HG03469 (cell line): ENCODE results near the gene IFNA8.
"Not testable (repeated sequence)": the region's sequence is repeated elsewhere in the genome, so short reads cannot be mapped to it uniquely, and the experiment has no call there.

ENCODE experiments used
- ATAC-seq: cut with Tn5 transposase; IDR thresholded peaks from one replicate; pipeline ENCODE4 v1.9.1; 2021; ENCODE audit warnings: mild to moderate bottlenecking, moderate library complexity, moderate number of reproducible peaks; ENCODE audit not compliant: unreplicated experiment

IFNA8 gene

DNA sequence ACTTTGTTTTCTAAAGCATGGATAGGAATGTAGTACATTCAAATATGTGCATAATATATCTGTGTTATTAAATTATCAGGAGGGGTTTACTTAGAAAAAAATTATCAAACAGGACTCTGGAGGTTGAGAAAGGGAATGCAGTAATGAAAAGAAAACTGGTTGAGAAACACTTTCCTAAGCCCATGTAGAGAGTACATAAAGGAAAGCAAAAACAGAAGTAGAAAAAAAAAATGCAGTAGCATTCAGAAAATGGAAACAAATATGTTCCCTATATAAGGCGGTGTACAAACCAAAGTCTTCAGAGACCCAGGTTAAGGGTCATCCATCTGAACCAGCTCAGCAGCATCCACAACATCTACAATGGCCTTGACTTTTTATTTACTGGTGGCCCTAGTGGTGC, at the start of gene IFNA8:
Gene IFNA8, plus strand, starts transcription at position 301 of the 400 bp plus-strand sequence. Its CDS starts 60 bp downstream, at position 361.
- ATAC-seq: no peak

DNA sequence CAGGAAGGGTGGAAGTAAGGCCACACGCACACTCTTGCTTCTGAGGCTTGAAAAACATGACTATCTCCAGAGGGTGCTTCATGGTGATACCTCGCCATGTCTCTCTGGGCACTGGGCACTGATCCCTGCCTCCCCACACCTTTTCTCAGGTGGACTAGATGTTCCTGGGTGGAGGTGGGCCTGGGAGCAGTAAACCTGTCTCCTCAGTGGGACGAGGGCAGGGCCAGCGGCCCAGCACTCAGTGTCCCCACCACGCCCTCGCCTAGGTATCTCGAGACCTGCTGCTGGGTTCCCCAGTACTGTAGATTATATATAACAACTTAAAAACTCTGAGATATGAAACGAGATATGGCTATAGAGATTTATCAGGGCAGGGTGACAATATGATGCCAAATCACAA, 46.6 kb upstream of the IFNA8 start:
- ATAC-seq: no peak

DNA sequence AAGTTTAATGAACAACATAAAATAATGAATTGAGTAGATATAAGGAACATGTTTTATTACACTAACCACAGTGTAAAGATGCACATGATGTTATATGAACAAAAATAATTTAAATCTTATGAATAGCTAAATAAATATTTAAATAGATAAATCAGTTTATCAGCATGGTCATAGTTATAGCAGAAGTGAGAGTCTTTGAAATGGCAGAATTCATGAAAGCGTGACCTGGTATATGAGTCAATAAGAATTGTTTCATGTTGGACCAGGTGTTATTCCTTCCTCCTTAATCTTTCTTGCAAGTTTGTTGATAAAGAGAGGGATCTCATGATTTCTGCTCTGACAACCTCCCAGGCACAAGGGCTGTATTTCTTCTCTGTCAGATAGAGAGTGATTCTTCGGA, 41.7 kb upstream of the IFNA8 start:
- ATAC-seq: peak; percentile 92

DNA sequence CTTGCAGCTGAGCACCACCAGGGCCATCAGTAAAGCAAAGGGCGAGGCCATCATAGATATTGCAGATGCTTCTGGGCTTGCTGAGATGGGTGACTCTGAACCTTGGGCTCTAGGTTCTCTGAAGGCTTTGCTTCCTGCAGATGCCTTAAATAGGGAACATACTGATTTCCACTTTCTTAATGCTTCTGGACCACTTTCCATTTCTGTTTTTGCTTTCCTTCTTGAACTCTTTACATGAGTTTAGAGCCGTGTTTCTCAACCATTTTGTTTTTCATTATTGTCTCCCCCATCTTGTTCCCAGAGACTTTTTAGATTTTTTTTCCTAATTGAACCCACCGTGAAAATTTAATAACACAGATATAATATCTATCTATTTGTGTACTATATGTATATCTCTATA, 41.0 kb upstream of the IFNA8 start, which contains the start of gene IFNA13:
Gene IFNA13, minus strand, starts transcription at position 101 of the 400 bp plus-strand sequence. Its CDS starts 47 bp downstream, at position 54.
- no peak for ATAC-seq

DNA sequence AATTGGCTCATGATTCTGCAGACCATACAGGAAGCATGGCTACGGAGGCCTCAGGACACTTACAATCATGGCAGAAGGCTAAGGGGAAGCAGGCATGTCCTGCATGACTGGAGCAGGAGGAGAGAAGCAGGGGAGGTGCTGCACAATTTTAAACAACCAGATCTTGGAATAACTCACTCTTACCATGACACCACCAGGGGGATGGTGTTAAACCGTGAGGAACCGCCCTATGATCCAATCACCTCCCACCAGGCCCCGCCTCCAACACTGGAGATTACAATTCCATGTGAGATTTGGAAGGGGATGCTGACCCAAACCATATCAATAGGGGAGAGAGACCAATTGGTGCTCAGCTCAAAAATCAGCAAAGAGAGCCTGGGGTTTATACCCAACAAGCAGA, 37.5 kb upstream of the IFNA8 start:
- not testable (repeated sequence) for ATAC-seq

DNA sequence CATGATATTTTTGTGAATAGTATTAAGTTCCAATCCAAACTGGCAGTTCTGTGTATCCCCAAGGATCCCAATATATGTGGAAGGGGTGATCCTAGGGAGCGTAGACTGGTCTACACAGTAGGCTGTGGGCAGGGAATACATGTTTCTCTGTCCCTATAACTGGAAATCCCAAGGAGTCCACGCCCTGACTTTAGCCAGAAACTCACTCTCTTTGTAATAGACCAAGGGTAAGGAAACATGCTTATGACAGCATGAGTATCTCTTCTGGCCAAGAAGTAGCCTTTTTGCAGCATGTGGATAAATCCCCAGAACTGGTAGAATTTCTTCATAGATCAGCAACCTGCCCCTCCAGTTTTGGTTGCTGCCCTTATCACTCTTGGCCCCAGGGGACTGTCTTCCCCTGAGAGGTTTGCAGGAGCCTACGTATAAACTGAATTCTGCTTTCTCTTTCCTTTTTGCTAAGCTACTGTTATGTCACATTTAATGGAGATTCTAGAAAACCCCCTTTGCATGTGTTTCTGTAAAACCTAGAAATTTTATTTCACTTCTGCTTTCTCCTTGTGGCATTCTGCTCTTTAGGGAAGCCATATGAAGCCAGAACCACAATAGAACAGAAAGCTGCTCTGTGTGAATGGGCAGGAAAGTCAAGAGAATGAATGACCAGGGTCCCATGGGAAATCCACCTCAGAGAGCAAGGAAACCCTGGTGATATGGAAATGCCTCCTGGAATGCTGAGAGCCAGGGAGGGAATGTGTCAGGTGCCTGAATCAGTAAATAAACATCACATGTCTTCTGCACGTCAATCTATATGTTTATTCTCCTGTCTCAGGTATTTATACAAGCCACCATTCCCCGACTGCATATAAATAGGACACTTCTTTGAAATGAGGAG, 27.2 kb upstream of the IFNA8 start:
- peak; percentile 99 for ATAC-seq

DNA sequence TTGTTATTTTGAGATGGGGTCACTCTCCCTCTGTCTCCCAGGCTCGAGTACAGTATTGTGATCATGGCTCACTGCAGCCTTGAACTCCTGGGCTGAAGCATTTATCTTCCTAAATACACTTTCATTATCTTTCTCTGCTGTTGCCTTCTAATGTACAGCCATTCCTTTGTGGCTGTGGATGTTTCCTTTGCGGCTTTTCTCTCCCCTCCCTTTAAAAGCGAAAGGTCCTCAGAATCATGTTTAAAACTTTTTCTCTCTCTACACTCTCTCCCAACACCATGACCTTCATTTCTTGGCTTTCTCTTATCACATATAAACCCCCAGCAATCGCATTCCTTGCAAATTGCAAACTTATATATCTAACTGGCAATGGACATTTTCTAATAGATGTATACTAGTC, 25.3 kb upstream of the IFNA8 start:
- no peak for ATAC-seq

DNA sequence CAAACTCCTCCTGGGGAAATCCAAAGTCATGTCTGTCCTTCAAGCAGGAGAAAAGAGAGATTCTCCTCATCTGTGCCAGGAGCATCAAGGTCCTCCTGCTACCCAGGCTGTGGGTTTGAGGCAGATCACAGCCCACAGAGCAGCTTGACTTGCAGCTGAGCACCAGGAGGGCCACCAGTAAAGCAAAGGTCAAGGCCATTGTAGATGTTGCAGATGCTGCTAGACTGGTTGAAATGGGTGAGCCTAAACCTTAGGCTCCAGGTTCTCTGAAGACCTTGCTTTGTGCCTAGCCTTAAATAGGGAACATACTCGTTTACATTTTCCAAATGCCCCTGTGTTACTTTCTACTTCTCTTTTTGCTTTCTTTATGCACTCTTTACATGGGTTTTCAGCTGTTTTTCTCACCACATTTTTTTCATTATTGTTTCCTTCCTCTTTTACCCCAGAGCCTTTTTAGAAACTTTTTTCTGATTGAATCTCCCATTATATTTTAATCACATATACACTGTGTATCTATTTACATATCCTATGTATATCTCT, 23.7 kb upstream of the IFNA8 start, which contains the start of gene IFNA2:
Gene IFNA2, minus strand, starts transcription at position 268 of the 540 bp plus-strand sequence. Its CDS starts 69 bp downstream, at position 199.
- no peak for ATAC-seq

DNA sequence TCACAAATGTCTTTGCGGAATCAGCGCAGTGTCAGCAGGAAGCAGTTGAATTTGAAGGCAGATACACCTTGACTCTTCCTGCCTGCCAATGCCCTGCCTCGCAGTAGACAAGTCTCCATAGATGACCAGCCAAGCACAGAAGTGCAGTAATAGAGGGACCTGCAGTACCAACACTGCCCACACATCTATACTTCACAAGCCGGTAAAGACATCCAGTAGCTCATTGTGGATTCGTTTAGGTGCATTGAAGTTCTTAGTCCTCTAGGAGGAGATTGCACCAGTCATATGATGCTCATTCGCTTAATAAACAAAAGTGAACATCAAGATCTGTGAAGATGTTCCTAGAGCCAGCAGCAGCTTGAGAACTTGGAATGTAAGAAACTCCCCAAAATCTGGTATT, 16.6 kb upstream of the IFNA8 start:
- peak; percentile 91 for ATAC-seq

DNA sequence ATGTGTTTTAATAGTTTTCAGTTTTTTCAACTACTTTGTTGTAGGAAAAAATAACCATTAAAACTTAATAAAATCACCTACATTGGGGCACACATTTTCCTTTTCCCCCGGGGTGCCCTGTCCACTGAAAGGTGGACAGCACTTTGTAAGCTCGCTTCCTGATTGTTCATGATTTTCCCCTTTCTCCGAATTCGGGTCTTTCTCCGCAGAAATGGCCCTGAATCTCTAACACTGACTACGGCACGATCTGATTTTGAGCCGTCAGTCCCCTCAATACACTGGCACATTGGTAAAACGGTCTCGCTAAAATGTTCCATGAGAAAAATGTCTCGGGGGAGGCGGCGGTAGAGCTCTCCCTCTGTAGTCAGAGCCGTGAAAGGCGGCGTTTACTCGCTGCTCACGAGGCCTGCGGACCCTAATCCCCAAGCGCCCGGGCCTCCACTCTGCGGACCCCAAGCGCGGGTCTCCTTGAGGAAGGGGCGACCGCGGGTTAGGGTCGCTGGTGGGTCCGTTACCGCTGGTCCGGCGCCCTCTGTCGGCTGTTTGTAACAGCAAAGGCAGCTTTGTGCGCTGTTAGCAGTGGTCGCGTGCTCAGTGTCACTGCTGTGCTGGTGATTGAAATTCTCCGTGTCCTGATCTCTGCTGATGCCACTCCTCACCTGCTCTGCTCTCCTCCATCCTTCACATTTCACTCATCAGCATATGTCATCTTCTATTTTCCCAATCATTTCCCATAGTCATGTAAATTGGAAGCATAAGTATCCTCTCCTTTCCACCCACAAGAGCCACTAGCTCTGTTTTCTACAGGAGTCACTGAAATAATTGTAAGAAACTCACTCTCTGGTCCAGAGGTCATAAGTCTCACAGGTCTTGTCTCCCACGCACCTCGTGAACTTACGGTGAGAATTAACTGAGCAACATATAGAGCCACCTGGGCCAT, 12.9 kb upstream of the IFNA8 start:
- ATAC-seq: peak; percentile 31

DNA sequence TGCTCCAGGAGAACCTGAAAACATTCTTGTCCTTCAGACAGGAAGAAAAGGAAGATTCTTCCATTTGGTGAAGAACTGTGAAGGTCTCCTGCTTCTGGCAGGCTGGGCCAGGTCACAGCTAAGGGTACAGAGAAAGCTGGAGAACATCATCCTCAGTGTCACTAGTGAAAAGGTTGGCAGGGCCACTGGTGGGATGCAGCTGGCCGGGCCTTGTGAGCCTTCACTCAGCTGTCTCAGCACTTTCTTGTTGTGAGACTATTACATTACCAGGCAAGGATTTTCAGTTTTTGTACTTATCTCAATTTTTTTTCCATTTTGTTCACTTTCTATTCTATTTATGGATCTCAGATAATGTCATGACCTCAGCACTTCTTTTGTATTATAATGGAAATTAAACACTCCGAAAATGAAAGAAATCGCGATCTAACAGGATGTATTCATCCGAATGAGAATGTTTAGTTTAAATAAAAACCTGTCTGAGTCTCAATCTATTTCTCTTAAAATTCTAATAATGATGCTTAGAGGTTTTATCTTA, 9.9 kb upstream of the IFNA8 start:
- no peak for ATAC-seq

DNA sequence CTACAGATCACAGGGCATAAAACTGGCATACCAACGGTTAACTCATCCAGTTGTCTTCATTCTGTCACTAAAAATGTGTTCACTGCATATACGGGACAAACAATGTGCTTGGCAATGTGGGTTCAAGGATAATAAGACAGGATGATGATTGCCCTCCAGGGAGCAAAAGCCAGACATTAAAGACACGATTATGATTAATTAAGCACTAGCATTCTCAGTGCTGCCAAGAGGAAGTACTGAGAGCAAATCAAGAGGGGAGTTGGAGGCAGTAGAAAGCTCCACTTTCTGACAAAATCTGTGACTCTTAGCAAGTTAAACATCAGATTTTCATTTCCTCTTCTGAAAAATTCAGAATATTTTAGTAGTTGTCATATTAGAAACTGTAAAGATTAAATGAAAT, 9.0 kb upstream of the IFNA8 start:
- no peak for ATAC-seq

DNA sequence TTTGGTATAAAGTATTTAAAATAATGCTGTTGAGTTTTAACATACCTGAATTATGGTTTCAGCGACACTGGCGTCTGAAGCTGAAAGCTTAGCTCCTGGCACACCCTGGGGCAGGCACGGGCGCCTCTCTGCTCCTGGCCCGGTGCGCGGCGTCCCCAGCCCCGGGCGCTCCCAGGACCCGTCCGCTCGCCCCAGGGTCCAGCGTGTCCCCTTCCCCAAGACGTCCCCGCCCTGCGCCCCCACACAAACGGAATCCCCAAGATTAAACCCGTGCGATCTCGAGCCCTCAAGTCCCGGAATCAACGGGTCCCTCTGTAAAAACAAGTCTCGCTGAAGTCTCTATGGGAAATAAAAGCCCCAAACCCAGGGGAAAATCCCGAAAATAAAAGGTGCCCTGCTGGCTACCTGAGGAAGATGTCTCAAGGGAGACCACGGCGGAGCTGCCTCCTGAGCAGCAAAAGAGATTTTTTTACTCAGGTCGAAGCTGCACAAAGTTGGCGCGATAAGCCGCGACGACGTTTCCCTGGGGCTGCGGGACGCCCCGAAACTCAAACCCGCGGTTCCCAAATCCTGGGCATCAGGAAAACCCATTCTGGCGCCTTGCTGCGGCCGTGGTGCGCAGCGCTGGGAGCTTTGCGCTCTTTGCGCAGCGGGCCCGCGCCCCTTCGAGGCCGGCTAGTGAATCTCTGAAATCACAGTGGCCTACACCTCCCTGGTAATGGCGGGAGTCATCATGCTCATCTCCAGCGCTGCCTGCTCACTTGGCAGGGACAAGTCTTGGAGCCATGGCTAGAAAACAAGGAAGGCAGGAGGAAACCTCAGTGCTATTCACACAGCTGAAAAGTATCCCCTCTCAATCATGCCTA, 6.3 kb upstream of the IFNA8 start:
- ATAC-seq: no peak

DNA sequence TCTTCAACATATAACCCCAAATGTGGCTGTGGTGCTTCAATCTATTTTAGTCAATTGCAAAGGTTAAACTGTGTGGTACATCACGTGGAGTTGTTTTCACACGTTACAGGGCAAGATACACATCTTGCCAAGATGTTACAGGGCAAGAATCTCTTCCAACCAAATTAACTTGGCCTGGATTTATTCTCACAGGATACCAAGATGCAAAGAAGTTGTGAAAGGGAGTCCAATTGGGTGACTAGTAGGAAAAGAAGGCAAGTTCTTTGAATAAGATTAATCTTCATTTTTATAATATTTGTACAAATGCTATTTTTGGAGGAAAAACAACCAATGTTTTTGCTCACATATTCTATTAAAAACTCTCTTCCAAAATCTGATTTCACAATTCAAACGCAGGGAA, 4.8 kb upstream of the IFNA8 start:
- ATAC-seq: no peak

DNA sequence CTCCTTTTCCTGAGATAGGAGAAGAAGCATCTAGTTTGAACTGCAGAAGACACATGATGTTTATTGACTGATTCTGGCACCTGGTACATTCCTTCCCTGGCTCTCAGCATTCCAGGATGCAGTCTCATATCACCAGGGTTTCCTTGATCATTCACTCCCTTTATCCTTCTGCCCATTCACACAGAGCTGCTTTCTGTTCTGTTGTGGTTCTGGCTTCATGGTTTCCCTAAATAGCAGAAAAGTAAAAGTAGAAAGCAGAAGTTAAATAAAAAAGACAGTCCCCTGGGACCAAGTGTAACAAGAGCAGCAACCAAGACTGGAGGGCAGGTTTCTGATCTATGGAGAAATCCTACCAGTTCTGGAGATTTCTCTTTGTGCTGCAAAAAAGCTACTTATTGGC, 3.2 kb downstream of the IFNA8 start:
- peak; percentile 67 for ATAC-seq

DNA sequence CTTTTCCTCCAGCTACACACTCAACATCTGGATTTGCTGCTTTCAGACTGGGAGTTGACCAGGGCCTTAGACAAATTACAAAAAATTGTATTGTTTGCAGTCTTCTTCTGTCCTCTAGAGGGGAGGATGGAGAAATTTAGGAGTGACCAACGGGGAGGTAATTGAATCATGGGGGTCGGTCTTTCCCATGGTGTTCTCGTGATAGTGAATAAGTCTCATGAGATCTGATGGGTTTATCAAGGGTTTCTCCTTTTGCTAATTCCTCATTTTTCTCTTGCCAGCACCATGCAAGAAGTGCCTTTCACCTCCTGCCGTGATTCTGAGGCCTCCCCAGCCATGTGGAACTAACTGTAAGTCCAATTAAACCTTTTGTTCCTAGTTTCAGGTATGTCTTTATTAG, 4.2 kb downstream of the IFNA8 start:
- ATAC-seq: no peak

DNA sequence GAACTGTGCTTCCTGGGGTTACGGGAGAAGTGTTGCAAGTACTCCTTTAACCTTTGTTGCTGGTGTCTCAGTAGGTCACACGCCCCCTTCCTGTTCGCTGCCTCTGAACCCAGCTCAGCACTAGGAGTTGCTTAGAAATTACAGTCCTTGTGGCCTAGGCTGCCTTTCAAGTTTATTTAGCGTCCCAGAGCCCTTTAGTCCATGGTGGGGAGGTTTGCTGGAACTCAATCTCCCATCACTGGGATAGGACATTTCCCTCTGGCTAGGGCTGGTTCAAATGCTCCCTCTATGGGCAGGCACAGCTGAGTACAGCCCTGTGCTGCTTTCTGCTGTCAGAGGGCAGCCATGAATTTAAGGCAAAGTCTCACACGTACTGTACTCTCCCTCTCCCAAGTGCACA, 4.7 kb downstream of the IFNA8 start:
- ATAC-seq: no peak

DNA sequence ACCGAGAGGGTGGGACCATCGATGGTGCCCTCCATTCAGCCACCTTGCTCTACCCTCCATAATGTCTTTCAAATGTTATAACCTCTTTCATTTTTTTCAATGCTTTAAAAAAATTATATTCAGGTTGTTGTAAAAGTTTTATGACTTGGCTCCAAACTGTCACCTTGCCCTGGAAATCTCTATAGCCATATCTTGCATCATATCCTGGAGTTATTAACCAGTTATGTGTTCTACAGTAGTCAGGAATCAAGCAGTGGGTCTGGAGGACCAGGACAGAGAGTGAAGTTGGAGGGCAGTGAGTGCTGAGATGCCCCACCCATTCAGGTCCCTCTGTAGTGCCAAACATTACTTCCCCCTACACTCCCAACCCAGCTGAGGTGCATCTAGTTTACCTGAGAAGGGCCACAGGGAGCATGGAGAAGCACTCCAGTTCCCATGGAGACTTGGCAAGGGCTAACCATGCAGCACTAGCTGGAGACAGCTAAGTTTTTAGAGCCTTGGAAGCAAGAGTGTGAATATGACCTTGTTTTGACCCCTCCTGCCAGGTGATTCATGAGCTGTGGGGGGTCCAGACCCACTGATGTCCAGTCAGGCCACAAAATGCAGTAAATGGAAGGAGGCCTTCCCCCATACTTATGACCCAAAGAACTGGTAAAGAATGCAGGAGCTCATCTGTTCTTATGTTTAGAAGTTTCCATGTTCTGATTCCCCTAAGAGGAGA, 5.5 kb downstream of the IFNA8 start:
- no peak for ATAC-seq
